Activated naive CD4-positive, alpha-beta T cell treated with anti-CD3 and anti-CD28 coated beads for 36 hours (primary cell): Measurements from ENCODE around the gene MUTYH. TPM values are rescaled to one million over a fixed set of nuclear protein-coding genes. Genes with fewer than 3 reads are reported as not detected.
"Not testable (repeated sequence)": the region's sequence is repeated elsewhere in the genome, so short reads cannot be mapped to it uniquely, and the experiment has no call there.

Source experiments
- CTCF ChIA-PET: fragments of 350-600 bp; sonication (Branson Sonifier 250); formaldehyde crosslinking; loops from one replicate; lab custom pipeline; 2021; ENCODE audit warnings: antibody characterized with exemption; lab: Charles Lee
- DNase-seq: peaks from one replicate; pipeline ENCODE4 v3.0.0-alpha.2; 2020
- H3K27ac Mint-ChIP-seq: one replicate; pipeline ENCODE4 v1.8.0; 2021; ENCODE audit warnings: mild to moderate bottlenecking, mixed read lengths
- H3K27me3 Mint-ChIP-seq: one replicate; pipeline ENCODE4 v1.8.0; 2021; ENCODE audit warnings: low read depth, mixed read lengths
- H3K36me3 Mint-ChIP-seq: one replicate; pipeline ENCODE4 v1.8.0; 2021; ENCODE audit warnings: low read depth, mixed read lengths
- H3K4me1 Mint-ChIP-seq: one replicate; pipeline ENCODE4 v1.8.0; 2021; ENCODE audit warnings: low read depth, mixed read lengths
- H3K4me3 Mint-ChIP-seq: one replicate; pipeline ENCODE4 v1.8.0; 2021; ENCODE audit warnings: mild to moderate bottlenecking, moderate library complexity, mixed read lengths
- H3K9me3 Mint-ChIP-seq: one replicate; pipeline ENCODE4 v1.8.0; 2021; ENCODE audit warnings: mixed read lengths
- intact Hi-C: fragments of 100-400 bp; cut with micrococcal nuclease; formaldehyde crosslinking; loops from one replicate; pipeline ENCODE4 v1.15.1; 2023
- total RNA-seq, 2 experiments: library from RNA; stranded (reverse); gene quantifications; one replicate each; pipeline ENCODE4 v1.2.3, GENCODE V29; 2021

The MUTYH gene
- total RNA-seq, 2 experiments from 2014 or later, result 42.0 to 45.0 TPM

DNA sequence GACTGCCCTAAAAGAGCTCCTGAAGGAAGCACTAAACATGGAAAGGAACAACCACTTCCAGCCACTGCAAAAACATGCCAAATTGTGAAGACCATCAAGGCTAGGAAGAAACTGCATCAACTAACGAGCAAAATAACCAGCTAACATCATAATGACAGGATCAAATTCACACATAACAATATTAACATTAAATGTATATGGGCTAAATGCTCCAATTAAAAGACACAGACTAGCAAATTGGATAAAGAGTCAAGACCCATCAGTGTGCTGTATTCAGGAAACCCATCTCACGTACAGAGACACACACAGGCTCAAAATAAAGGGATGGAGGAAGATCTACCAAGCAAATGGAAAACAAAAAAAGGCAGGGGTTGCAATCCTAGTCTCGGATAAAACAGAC, 53.7 kb downstream of the MUTYH start:
- H3K36me3 Mint-ChIP-seq, CTCF ChIA-PET, intact Hi-C loops, H3K27me3 Mint-ChIP-seq, H3K9me3 Mint-ChIP-seq, H3K4me1 Mint-ChIP-seq, H3K4me3 Mint-ChIP-seq, DNase-seq, H3K27ac Mint-ChIP-seq: not testable (repeated sequence)

GRCh38 chr1:45284858-45285257, 55.4 kb downstream of the MUTYH start:
- H3K27me3 Mint-ChIP-seq, intact Hi-C loops, H3K36me3 Mint-ChIP-seq, H3K4me3 Mint-ChIP-seq, CTCF ChIA-PET, H3K4me1 Mint-ChIP-seq, H3K27ac Mint-ChIP-seq, DNase-seq, H3K9me3 Mint-ChIP-seq: not testable (repeated sequence)

DNA sequence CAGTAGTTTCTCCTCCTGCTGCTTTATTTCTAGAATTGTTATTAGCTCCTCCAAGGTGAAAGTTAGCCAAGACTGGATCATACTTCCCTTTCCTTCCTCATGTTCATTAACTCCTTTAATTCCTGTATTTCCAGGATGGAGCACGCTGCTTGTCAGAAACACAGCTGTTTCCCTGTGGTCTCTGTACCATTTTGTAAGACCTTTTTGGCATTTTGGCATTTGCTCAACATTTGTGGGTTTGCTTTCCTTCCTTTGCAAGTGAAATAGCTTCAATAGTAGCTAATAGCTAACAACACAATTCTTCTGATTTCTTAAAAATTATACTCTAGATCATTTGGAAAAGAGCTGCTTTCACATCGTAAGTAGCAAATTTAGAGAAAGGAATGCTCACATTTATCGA, 57.9 kb downstream of the MUTYH start:
- no peaks in the 10 kb centered on the region for H3K27me3 Mint-ChIP-seq

More for the DNA sequence above, 57.9 kb downstream of the MUTYH start:
- no peaks in the 10 kb centered on the region for H3K4me1 Mint-ChIP-seq
- H3K27ac Mint-ChIP-seq, result no peak overlapping the region
- no peak overlapping the region for H3K4me3 Mint-ChIP-seq
- no peaks in the 10 kb centered on the region for H3K36me3 Mint-ChIP-seq
- peaks cover 2% of the 10 kb centered on the region for H3K9me3 Mint-ChIP-seq
- CTCF ChIA-PET, result interaction anchor here (0.9 to 1.1 kb wide), 2 partner anchors 20 to 265 kb away, joined by 3 read pairs; no protein-coding TSS in a partner anchor
- DNase-seq, result no peak
- intact Hi-C loops, result no loop called here

Other genes starting within 250 kb of the MUTYH start
- under 1 TPM; 0.15 to 0.26 TPM for gene ZSWIM5, start 133.8 kb downstream of the MUTYH start, total RNA-seq
- gene HPDL, start 13.5 kb downstream of the MUTYH start, total RNA-seq, result 10 to 100 TPM; 10.7 to 11.1 TPM
- gene TOE1, start 270 bp downstream of the MUTYH start, total RNA-seq, result 10 to 100 TPM; 23.0 to 23.8 TPM
- 1 to 10 TPM; 4.8 to 6.7 TPM for gene TESK2, start 150.7 kb upstream of the MUTYH start, total RNA-seq
- 1 to 10 TPM; 4.2 to 5.1 TPM for gene CCDC163, start 159.6 kb upstream of the MUTYH start, total RNA-seq
- gene MMACHC, start 159.9 kb upstream of the MUTYH start, total RNA-seq, result 1 to 10 TPM; 5.9 TPM
- 100 to 1,000 TPM; 596 to 641 TPM for gene PRDX1, start 181.4 kb upstream of the MUTYH start, total RNA-seq
- gene AKR1A1, start 210.4 kb upstream of the MUTYH start, total RNA-seq, result 100 to 1,000 TPM; 207 to 217 TPM
- gene NASP, start 243.6 kb upstream of the MUTYH start, total RNA-seq, result 100 to 1,000 TPM; 222 to 229 TPM